Esophagus squamous epithelium (tissue), 5 donors: Measurements from ENCODE around the gene NUP188. TPM values are rescaled to one million over a fixed set of nuclear protein-coding genes. Genes with fewer than 3 reads are reported as not detected.
A peak's percentile ranks its signal among the peaks of the same experiment; 100 is the strongest.

ENCODE experiments used
- DNase-seq: peaks from one replicate; lab custom pipeline; 2025; lab: John Stamatoyannopoulos, UW
- H3K27ac ChIP-seq, 4 donors: fragments of 200-600 bp; sonication (generic); one replicate each; pipeline ENCODE4 v1.5.1; 2016 to 2019; ENCODE audit warnings: mild to moderate bottlenecking in 1 of 4
- H3K27me3 ChIP-seq, 4 donors: fragments of 200-600 bp; sonication (generic); 1 replicate in 3 of 4; 2 replicates in 1 of 4; pipeline versions ENCODE4 v1.5.1 to v1.6.0; 2017 to 2021; ENCODE audit warnings: antibody characterized with exemption in 1 of 4
- H3K36me3 ChIP-seq, 3 donors: fragments of 200-600 bp; sonication (generic); one replicate each; pipeline ENCODE4 v1.5.1; 2016 to 2019
- H3K4me1 ChIP-seq, 3 donors: fragments of 200-600 bp; sonication (generic); one replicate each; pipeline ENCODE4 v1.5.1; 2017 to 2019
- H3K4me3 ChIP-seq, 4 donors: fragments of 200-600 bp; sonication (generic); 1 replicate in 3 of 4; 2 replicates in 1 of 4; pipeline ENCODE4 v1.5.1; 2016 to 2019; ENCODE audit warnings: mild to moderate bottlenecking in 2 of 4, moderate library complexity in 1 of 4
- H3K9me3 ChIP-seq, 3 donors: fragments of 200-600 bp; sonication (generic); one replicate each; pipeline ENCODE4 v1.5.1; 2016 to 2019
- POLR2A ChIP-seq, 4 donors: fragments of 450-650 bp; IDR thresholded peaks; one replicate each; pipeline ENCODE4 v1.6.1; 2017; ENCODE audit warnings: antibody characterized with exemption in 4 of 4, mild to moderate bottlenecking in 4 of 4, moderate library complexity in 3 of 4
- WGBS, 2 donors: methylation state at CpG; one replicate each; pipeline ENCODE4 v1.1.5; 2018; 5-methylcytosine and 5-hydroxymethylcytosine counted together
- intact Hi-C: fragments of 100-400 bp; cut with DNase I; formaldehyde crosslinking; loops from one replicate; pipeline ENCODE4 v1.15.0; 2022
- total RNA-seq, 4 donors: library from RNA; depleted of rRNA; stranded (reverse); fragments of >200 nt; gene quantifications; one replicate each; pipeline ENCODE4 v1.1.0, GENCODE V29; 2016
- TF ChIP-seq, protein P1 (sequence below), 6 experiments: fragments of 450-650 bp in 4 of 6; fragments of 200-600 bp in 2 of 6; sonication (generic) in 2 of 6; IDR thresholded peaks; one replicate each; pipeline ENCODE4 v1.5.1; 2016 to 2019; ENCODE audit warnings: antibody characterized with exemption in 6 of 6, mild to moderate bottlenecking in 4 of 6, moderate library complexity in 4 of 6
- donor health status: DM: yes; HTN: yes; CAD: no.

The NUP188 gene
- total RNA-seq, 4 donors from 2014 or later: 61.0 to 78.6 (median 67.1) TPM

DNA sequence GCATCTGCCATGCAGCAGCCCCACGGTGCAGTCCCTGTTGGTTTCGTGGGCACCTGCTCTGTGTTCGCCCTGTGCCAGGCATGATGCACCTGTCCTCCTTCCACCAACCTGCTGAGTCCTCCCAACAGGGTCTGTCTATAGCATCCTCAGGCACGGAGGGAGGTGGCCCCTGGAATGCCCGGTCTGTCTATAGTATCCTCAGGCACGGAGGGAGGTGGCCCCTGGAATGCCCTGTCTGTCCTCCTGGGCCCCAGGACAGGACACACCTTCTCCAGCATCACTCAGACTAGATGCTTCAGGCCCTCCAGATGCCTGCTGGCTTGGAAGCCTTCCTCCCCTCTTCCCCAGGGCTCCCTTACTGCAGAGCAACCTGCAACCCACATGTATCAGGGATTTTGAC lies 36.6 kb upstream of the NUP188 start:
- H3K4me1 ChIP-seq: peaks cover 29 to 71% (median 63%) of the 10 kb centered on the region in 3 donors
- H3K9me3 ChIP-seq: no peaks in the 10 kb centered on the region
- 60 to 100% methylated on average over 1 of the region's 6 CpGs for WGBS, 2 donors
- peak overlapping the region in 1 of 4 donors; percentile 35 for H3K4me3 ChIP-seq
- no peak for TF ChIP-seq POLR2A (IDR thresholded peaks at IDR 0.05)
- TF ChIP-seq, protein P1, sequence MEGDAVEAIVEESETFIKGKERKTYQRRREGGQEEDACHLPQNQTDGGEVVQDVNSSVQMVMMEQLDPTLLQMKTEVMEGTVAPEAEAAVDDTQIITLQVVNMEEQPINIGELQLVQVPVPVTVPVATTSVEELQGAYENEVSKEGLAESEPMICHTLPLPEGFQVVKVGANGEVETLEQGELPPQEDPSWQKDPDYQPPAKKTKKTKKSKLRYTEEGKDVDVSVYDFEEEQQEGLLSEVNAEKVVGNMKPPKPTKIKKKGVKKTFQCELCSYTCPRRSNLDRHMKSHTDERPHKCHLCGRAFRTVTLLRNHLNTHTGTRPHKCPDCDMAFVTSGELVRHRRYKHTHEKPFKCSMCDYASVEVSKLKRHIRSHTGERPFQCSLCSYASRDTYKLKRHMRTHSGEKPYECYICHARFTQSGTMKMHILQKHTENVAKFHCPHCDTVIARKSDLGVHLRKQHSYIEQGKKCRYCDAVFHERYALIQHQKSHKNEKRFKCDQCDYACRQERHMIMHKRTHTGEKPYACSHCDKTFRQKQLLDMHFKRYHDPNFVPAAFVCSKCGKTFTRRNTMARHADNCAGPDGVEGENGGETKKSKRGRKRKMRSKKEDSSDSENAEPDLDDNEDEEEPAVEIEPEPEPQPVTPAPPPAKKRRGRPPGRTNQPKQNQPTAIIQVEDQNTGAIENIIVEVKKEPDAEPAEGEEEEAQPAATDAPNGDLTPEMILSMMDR (IDR thresholded peaks at IDR 0.05): no peak
- H3K36me3 ChIP-seq: peaks cover 26 to 84% (median 44%) of the 10 kb centered on the region in 3 donors
- intact Hi-C loops: no loop called here
- peak overlapping the region; percentile 74 to 93 (median 91) for H3K27ac ChIP-seq
- no peak for DNase-seq
- H3K27me3 ChIP-seq: no peaks in the 10 kb centered on the region

DNA sequence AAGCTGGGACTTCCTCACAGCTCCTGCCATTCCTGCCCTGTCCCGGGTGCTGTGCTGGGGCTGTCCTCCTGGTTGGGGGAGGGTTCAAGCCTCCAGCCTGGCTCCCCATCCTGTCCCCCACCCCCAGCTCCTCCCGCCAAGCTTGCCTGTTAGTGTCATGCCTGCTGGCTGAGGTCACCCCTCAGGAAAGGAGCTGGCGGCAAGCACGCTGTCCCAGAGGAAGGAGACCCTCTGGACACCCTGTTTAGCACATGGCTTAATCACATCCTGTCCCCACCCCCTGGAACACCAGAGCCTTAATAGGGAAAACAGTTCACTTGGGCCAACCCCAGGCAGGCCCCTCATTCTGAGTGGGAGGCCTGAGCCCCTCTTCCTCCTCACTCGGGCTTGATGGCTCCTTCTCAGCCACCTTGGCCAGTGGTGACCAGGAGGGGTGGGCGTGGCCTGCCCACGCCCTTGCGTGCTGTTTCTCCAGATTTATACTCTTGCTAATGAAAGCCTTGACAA lies 35.9 kb upstream of the NUP188 start:
- Histone ChIP-seq H3K4me1 (peaks cover 36 to 76% (median 70%) of the 10 kb centered on the region in 3 donors), H3K36me3 (peaks cover 26 to 85% (median 49%) of the 10 kb centered on the region in 3 donors), H3K4me3 (peak overlapping the region in 1 of 4 donors; percentile 35)

DNA sequence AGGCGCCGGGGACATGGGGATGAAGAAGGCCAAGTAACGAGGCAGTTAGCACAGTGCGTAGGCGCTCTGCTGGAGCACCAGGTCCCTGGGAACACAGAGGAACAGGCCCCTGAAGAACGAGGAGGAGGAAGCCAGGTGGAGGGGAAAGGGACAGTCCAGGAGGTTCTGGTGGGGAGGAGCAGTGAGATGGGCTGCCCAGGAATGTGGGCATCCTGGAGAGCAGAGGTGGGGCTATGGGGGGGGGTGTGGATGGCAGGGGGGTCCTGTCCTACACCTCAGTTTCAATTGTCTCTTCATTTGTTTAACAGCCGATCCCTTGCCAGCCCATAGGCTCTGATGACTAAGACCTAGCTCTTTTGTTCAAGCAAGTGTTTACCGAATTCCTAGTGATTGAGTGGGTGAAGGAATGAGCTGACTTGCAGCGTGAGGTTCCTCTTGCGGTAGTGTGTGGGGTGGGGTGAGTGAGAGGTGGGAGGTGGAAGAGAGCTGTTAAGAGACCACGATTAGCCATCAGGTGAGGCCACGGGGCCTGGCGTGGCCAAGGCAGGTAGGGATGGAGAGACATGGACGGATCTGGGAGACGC lies 35.1 kb upstream of the NUP188 start:
- no peak for DNase-seq
- peak in 2 of 4 donors; percentile 16 to 34 for TF ChIP-seq POLR2A (IDR thresholded peaks at IDR 0.05)
- TF ChIP-seq, protein P1 (IDR thresholded peaks at IDR 0.05): no peak
- peak overlapping the region; percentile 74 to 93 (median 91) for H3K27ac ChIP-seq
- H3K4me1 ChIP-seq: peaks cover 44 to 84% (median 77%) of the 10 kb centered on the region in 3 donors
- peaks cover 24 to 82% (median 46%) of the 10 kb centered on the region in 3 donors for H3K36me3 ChIP-seq
- WGBS, 2 donors: 34 to 48% methylated on average over 13 of the region's 15 CpGs
- H3K27me3 ChIP-seq: no peaks in the 10 kb centered on the region
- no peaks in the 10 kb centered on the region for H3K9me3 ChIP-seq
- peak overlapping the region in 2 of 4 donors; percentile 22 to 35 for H3K4me3 ChIP-seq
- intact Hi-C loops: no loop called here

More for the DNA sequence above, 35.9 kb upstream of the NUP188 start:
- Histone ChIP-seq H3K27ac (peak overlapping the region; percentile 74 to 93 (median 91)), H3K27me3 (no peaks in the 10 kb centered on the region), H3K9me3 (no peaks in the 10 kb centered on the region)
- DNase-seq: no peak
- intact Hi-C loops: no loop called here
- WGBS, 2 donors: 8 to 28% methylated on average over 6 to 7 of the region's 8 CpGs
- TF ChIP-seq, protein P1 (IDR thresholded peaks at IDR 0.05): no peak
- no peak for TF ChIP-seq POLR2A (IDR thresholded peaks at IDR 0.05)

DNA sequence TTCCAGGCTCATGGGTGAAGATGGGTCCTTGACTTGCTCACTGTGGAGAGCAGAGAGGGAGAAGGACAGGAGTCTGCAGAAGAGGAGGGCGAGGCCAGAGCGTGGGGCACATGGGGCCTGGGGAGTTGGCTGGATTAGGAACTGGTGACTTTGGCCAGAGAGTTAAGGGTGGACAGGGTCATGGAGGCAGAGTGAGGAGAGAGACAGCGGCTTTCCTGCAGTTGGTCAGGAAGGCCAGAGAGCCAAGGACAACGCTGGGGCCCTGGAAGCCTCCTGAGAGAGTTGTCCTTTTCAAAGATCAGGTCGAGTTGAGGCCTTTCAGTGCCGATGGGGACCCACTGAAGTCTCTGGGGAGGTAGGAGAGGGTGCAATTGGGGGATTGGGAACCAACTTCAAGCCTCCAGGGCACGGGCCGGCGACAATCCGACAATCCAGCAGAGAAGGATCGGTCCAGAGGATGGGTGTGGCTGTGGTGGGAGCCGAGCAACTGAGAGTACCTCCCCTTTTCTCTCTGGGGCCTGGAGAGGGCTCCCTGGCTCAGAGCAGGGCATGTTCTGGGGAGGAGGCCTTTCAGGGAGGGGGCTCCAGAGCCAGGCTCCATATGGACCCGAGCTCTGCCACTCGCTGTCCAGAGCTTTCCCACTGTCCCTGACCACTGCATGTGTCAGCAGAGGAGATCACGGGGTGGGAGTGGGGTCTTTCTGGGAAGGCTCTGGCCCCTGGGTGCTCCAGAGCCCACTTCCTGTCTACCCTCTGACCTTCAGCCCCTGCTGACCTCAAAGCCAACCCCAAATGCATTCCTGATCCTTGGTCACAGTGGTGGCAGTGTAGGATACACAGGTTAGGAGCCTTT lies 34.2 kb upstream of the NUP188 start:
- Histone ChIP-seq H3K36me3 (peaks cover 17 to 82% (median 37%) of the 10 kb centered on the region in 3 donors), H3K4me3 (peak overlapping the region in 2 of 4 donors; percentile 22 to 35), H3K9me3 (no peaks in the 10 kb centered on the region), H3K27ac (peak overlapping the region; percentile 74 to 93 (median 91)), H3K27me3 (no peaks in the 10 kb centered on the region), H3K4me1 (peaks cover 48 to 91% (median 81%) of the 10 kb centered on the region in 3 donors)
- no peak for DNase-seq
- WGBS, 2 donors: 48 to 66% methylated on average over 9 to 12 of the region's 15 CpGs
- intact Hi-C loops: no loop called here
- TF ChIP-seq POLR2A (IDR thresholded peaks at IDR 0.05): no peak
- TF ChIP-seq, protein P1 (IDR thresholded peaks at IDR 0.05): no peak
